ENCODE measurements around the gene DCBLD1. TPM values are rescaled to one million over a fixed set of nuclear protein-coding genes. Genes with fewer than 3 reads are reported as not detected.
A peak's percentile ranks its signal among the peaks of the same experiment; 100 is the strongest.
"Not testable (repeated sequence)": the region's sequence is repeated elsewhere in the genome, so short reads cannot be mapped to it uniquely, and the experiment has no call there.

DCBLD1 gene
- 1 to 10 TPM; 1.8 to 2.9 TPM for total RNA-seq

GRCh38 chr6:117482240-117483003 lies at the start of gene DCBLD1:
Gene DCBLD1, plus strand, starts transcription at chr6:117482674. Its CDS starts 108 bp downstream, at chr6:117482782.
- H3K36me3 Mint-ChIP-seq (ENCODE audit: low read depth) = no peaks in the 10 kb centered on the region

GRCh38 chr6:117440706-117441525 lies 41.6 kb upstream of the DCBLD1 start:
- ATAC-seq (replicated peaks) = no peak
- no peak overlapping the region for H3K4me3 Mint-ChIP-seq
- H3K27ac Mint-ChIP-seq = no peak overlapping the region
- no peaks in the 10 kb centered on the region for H3K9me3 Mint-ChIP-seq
- peaks cover 44% of the 10 kb centered on the region for H3K27me3 Mint-ChIP-seq
- H3K4me1 Mint-ChIP-seq = no peaks in the 10 kb centered on the region
- H3K36me3 Mint-ChIP-seq (ENCODE audit: low read depth) = no peaks in the 10 kb centered on the region

More at GRCh38 chr6:117482240-117483003, at the start of gene DCBLD1:
- ATAC-seq (replicated peaks) = peak; percentile 87
- peak within 1 kb of the TSS; percentile 66 for H3K27ac Mint-ChIP-seq
- no peaks in the 10 kb centered on the region for H3K9me3 Mint-ChIP-seq
- H3K4me3 Mint-ChIP-seq = peak within 1 kb of the TSS; percentile 93
- H3K27me3 Mint-ChIP-seq = peaks cover 22% of the 10 kb centered on the region
- H3K4me1 Mint-ChIP-seq = peaks cover 6% of the 10 kb centered on the region

- Mint-ChIP-seq H3K27ac (no peak overlapping the region), H3K27me3 (peaks cover 44% of the 10 kb centered on the region), H3K4me1 (no peaks in the 10 kb centered on the region), H3K4me3 (no peak overlapping the region), H3K36me3 (ENCODE audit: low read depth) (no peaks in the 10 kb centered on the region), H3K9me3 (no peaks in the 10 kb centered on the region)
- ATAC-seq (replicated peaks) = no peak
Observed at GRCh38 chr6:117441824-117442264, 40.6 kb upstream of the DCBLD1 start.

GRCh38 chr6:117442313-117442712 lies 40.2 kb upstream of the DCBLD1 start:
- H3K4me3 Mint-ChIP-seq; H3K4me1 Mint-ChIP-seq; H3K36me3 Mint-ChIP-seq (ENCODE audit: low read depth); ATAC-seq (replicated peaks); H3K9me3 Mint-ChIP-seq; H3K27ac Mint-ChIP-seq: not testable (repeated sequence)
- H3K27me3 Mint-ChIP-seq = peaks cover 49% of the 10 kb centered on the region

GRCh38 chr6:117444600-117444999 lies 37.9 kb upstream of the DCBLD1 start:
- H3K4me3 Mint-ChIP-seq = no peak overlapping the region
- no peak overlapping the region for H3K27ac Mint-ChIP-seq
- H3K4me1 Mint-ChIP-seq = no peaks in the 10 kb centered on the region
- no peaks in the 10 kb centered on the region for H3K9me3 Mint-ChIP-seq
- H3K27me3 Mint-ChIP-seq = peaks cover 54% of the 10 kb centered on the region
- H3K36me3 Mint-ChIP-seq (ENCODE audit: low read depth) = no peaks in the 10 kb centered on the region
- ATAC-seq (replicated peaks) = no peak

- peaks cover 47% of the 10 kb centered on the region for H3K27me3 Mint-ChIP-seq
- no peaks in the 10 kb centered on the region for H3K9me3 Mint-ChIP-seq
- H3K36me3 Mint-ChIP-seq (ENCODE audit: low read depth) = no peaks in the 10 kb centered on the region
- ATAC-seq (replicated peaks) = no peak
- H3K4me3 Mint-ChIP-seq = no peak overlapping the region
- no peak overlapping the region for H3K27ac Mint-ChIP-seq
- no peaks in the 10 kb centered on the region for H3K4me1 Mint-ChIP-seq
Observed at GRCh38 chr6:117446861-117447260, 35.6 kb upstream of the DCBLD1 start.

- no peaks in the 10 kb centered on the region for H3K4me1 Mint-ChIP-seq
- H3K27me3 Mint-ChIP-seq = peaks cover 42% of the 10 kb centered on the region
Observed at GRCh38 chr6:117448011-117448410, 34.5 kb upstream of the DCBLD1 start.

GRCh38 chr6:117448732-117449485 lies 33.6 kb upstream of the DCBLD1 start:
- Mint-ChIP-seq H3K36me3 (ENCODE audit: low read depth) (no peaks in the 10 kb centered on the region), H3K4me3 (no peak overlapping the region), H3K27ac (no peak overlapping the region), H3K9me3 (no peaks in the 10 kb centered on the region), H3K27me3 (peaks cover 43% of the 10 kb centered on the region), H3K4me1 (no peaks in the 10 kb centered on the region)
- ATAC-seq (replicated peaks) = no peak

More at GRCh38 chr6:117448011-117448410, 34.5 kb upstream of the DCBLD1 start:
- H3K4me3 Mint-ChIP-seq = no peak overlapping the region
- H3K36me3 Mint-ChIP-seq (ENCODE audit: low read depth) = no peaks in the 10 kb centered on the region
- no peaks in the 10 kb centered on the region for H3K9me3 Mint-ChIP-seq
- ATAC-seq (replicated peaks) = no peak
- H3K27ac Mint-ChIP-seq = no peak overlapping the region

GRCh38 chr6:117449549-117450439 lies 32.7 kb upstream of the DCBLD1 start:
- ATAC-seq (replicated peaks) = no peak
- Mint-ChIP-seq H3K9me3 (no peaks in the 10 kb centered on the region), H3K36me3 (ENCODE audit: low read depth) (no peaks in the 10 kb centered on the region), H3K4me3 (no peak overlapping the region), H3K27me3 (peaks cover 39% of the 10 kb centered on the region), H3K27ac (no peak overlapping the region), H3K4me1 (no peaks in the 10 kb centered on the region)

GRCh38 chr6:117451671-117452070 lies 30.8 kb upstream of the DCBLD1 start:
- no peak for ATAC-seq (replicated peaks)
- Mint-ChIP-seq H3K27ac (no peak overlapping the region), H3K9me3 (no peaks in the 10 kb centered on the region), H3K27me3 (peaks cover 26% of the 10 kb centered on the region), H3K4me1 (no peaks in the 10 kb centered on the region), H3K36me3 (ENCODE audit: low read depth) (no peaks in the 10 kb centered on the region), H3K4me3 (no peak overlapping the region)

GRCh38 chr6:117456250-117456649 lies 26.2 kb upstream of the DCBLD1 start:
- Mint-ChIP-seq H3K4me1 (no peaks in the 10 kb centered on the region), H3K27ac (no peak overlapping the region), H3K27me3 (peaks cover 10% of the 10 kb centered on the region), H3K36me3 (ENCODE audit: low read depth) (no peaks in the 10 kb centered on the region), H3K9me3 (no peaks in the 10 kb centered on the region), H3K4me3 (no peak overlapping the region)
- no peak for ATAC-seq (replicated peaks)

GRCh38 chr6:117456998-117457397 lies 25.5 kb upstream of the DCBLD1 start:
- no peaks in the 10 kb centered on the region for H3K9me3 Mint-ChIP-seq
- no peak overlapping the region for H3K4me3 Mint-ChIP-seq
- H3K36me3 Mint-ChIP-seq (ENCODE audit: low read depth) = no peaks in the 10 kb centered on the region

GRCh38 chr6:117459204-117459944 lies 23.1 kb upstream of the DCBLD1 start:
- H3K36me3 Mint-ChIP-seq (ENCODE audit: low read depth) = no peaks in the 10 kb centered on the region
- ATAC-seq (replicated peaks) = no peak
- H3K27ac Mint-ChIP-seq = no peak overlapping the region
- H3K27me3 Mint-ChIP-seq = peaks cover 10% of the 10 kb centered on the region
- H3K4me1 Mint-ChIP-seq = peaks cover 10% of the 10 kb centered on the region
- H3K9me3 Mint-ChIP-seq = no peaks in the 10 kb centered on the region
- no peak overlapping the region for H3K4me3 Mint-ChIP-seq

More at GRCh38 chr6:117456998-117457397, 25.5 kb upstream of the DCBLD1 start:
- ATAC-seq (replicated peaks) = no peak
- Mint-ChIP-seq H3K27ac (no peak overlapping the region), H3K27me3 (peaks cover 10% of the 10 kb centered on the region), H3K4me1 (no peaks in the 10 kb centered on the region)
